K562 (cell line): Measurements from ENCODE around the gene SYT1. TPM values are rescaled to one million over a fixed set of nuclear protein-coding genes. Genes with fewer than 3 reads are reported as not detected.

Source experiments
- ATAC-seq: fragments of 200-7000 bp; cut with Tn5 transposase; 3 replicates; pipeline ENCODE4 v1.9.1; 2020; ENCODE audit warnings: moderate library complexity
- BruUV-seq: library from RNA; stranded (reverse); fragments of 400-500 nt; replicated peaks from 2 replicates; lab custom pipeline; 2021; lab: Mats Ljungman, UMichigan
- CTCF ChIA-PET: fragments of 300-600 bp; formaldehyde crosslinking; extraction: SDS; loops from one replicate; lab custom pipeline; 2021; ENCODE audit warnings: low intra/inter-chr PET ratio; lab: Yijun Ruan, JAX
- POLR2A ChIA-PET: fragments of 300-600, 350-650 bp; sonication (Branson Sonifier 250); formaldehyde crosslinking; extraction: SDS; loops from one replicate; lab custom pipeline; 2021; ENCODE audit warnings: antibody characterized with exemption, inconsistent platforms; lab: Yijun Ruan, JAX
- DNase-seq, 4 experiments: peaks; one replicate each; pipeline versions ENCODE4 v3.0.0 to v3.0.0-alpha.2; 2011 to 2018; ENCODE audit warnings: low spot score in 3 of 4, mixed read lengths in 3 of 4; ENCODE audit errors: extremely low read depth in 1 of 4
- FAIRE-seq: peaks from 2 replicates; lab custom pipeline; 2011; peaks lifted over from hg19 to GRCh38; lab: Jason Lieb, UNC
- H2AFZ ChIP-seq: 2 replicates; pipeline ENCODE4 v1.6.0; 2011; ENCODE audit warnings: low read depth, low read length, control low read depth, inconsistent platforms
- H3K27ac ChIP-seq: fragments of 200-600 bp; 3 replicates; pipeline ENCODE4 v1.8.0; 2011; ENCODE audit warnings: low read depth, mild to moderate bottlenecking, control low read depth, inconsistent platforms, low read length, moderate library complexity, mixed read lengths; ENCODE audit errors: extremely low read depth
- H3K27me3 ChIP-seq, 2 experiments: fragments of 300-600 bp in 1 of 2; 2 replicates in 1 of 2; 3 replicates in 1 of 2; pipeline versions ENCODE4 v1.6.0 to v1.8.0; 2011; ENCODE audit warnings: inconsistent platforms in 2 of 2, low read length in 2 of 2, mild to moderate bottlenecking in 1 of 2, mixed read lengths in 1 of 2, moderate library complexity in 1 of 2; ENCODE audit not compliant: control insufficient read depth in 2 of 2, insufficient read depth in 2 of 2
- H3K36me3 ChIP-seq: fragments of 300-600 bp; 3 replicates; pipeline ENCODE4 v1.8.0; 2011; ENCODE audit warnings: mild to moderate bottlenecking, low read length, inconsistent platforms; ENCODE audit not compliant: control insufficient read depth, insufficient read depth
- H3K4me1 ChIP-seq, 2 experiments: fragments of 200-600 bp in 1 of 2; replicated peaks in 1 of 2; 2 replicates in 1 of 2; 3 replicates in 1 of 2; pipeline versions ENCODE4 v1.5.1 to v1.8.0; 2011; ENCODE audit warnings: inconsistent platforms in 2 of 2, low read length in 2 of 2, mild to moderate bottlenecking in 1 of 2, mixed read lengths in 1 of 2, moderate library complexity in 1 of 2; ENCODE audit not compliant: control insufficient read depth in 2 of 2, insufficient read depth in 2 of 2
- H3K4me2 ChIP-seq: 2 replicates; pipeline ENCODE4 v1.6.1; 2011; ENCODE audit warnings: low read length, control low read depth, inconsistent platforms, mixed read lengths; ENCODE audit not compliant: insufficient read depth
- H3K4me3 ChIP-seq: fragments of 200-600 bp; sonication (generic), shearing (Covaris generic); 2 replicates; pipeline ENCODE4 v1.5.1; 2016; ENCODE audit warnings: control low read depth, inconsistent platforms
- H3K79me2 ChIP-seq: fragments of 200-600 bp; 3 replicates; pipeline ENCODE4 v1.8.0; 2011; ENCODE audit warnings: low read length, inconsistent platforms; ENCODE audit not compliant: control insufficient read depth, insufficient read depth
- H3K9ac ChIP-seq, 2 experiments: 2 replicates each; pipeline versions ENCODE4 v1.6.0 to v1.6.1; 2011; ENCODE audit warnings: low read depth in 2 of 2, low read length in 2 of 2, control low read depth in 1 of 2, inconsistent platforms in 1 of 2, mild to moderate bottlenecking in 1 of 2, mixed read lengths in 1 of 2; ENCODE audit not compliant: insufficient read depth in 1 of 2
- H3K9me1 ChIP-seq: one replicate; pipeline ENCODE4 v1.6.0; 2011; ENCODE audit warnings: inconsistent platforms, mild to moderate bottlenecking, low read length, moderate library complexity; ENCODE audit not compliant: control insufficient read depth, insufficient read depth
- H3K9me3 ChIP-seq: replicated peaks from 2 replicates; pipeline ENCODE4 v1.5.1; 2011; ENCODE audit warnings: low read depth, low read length, inconsistent platforms; ENCODE audit not compliant: control insufficient read depth, insufficient read depth
- H4K20me1 ChIP-seq: replicated peaks from 2 replicates; pipeline ENCODE4 v1.6.1; 2011; ENCODE audit warnings: low read length, inconsistent platforms, mixed read lengths; ENCODE audit not compliant: control insufficient read depth, insufficient read depth
- ARHGAP35 ChIP-seq: fragments of 450-650 bp; IDR thresholded peaks from 2 replicates; pipeline ENCODE4 v1.6.1; 2018; ENCODE audit not compliant: partially characterized antibody
- CAMTA2 ChIP-seq: fragments of 250-450 bp; sonication (Bioruptor Pico); conservative IDR thresholded peaks from 2 replicates; pipeline ENCODE4 v1.5.1; 2022
- CHD1 ChIP-seq: fragments of 200-600 bp; sonication (generic); IDR thresholded peaks from one replicate; pipeline ENCODE4 v1.6.1; 2012; ENCODE audit warnings: mild to moderate bottlenecking, moderate library complexity, low read length, inconsistent platforms
- DIDO1 ChIP-seq: fragments of 450-650 bp; IDR thresholded peaks from 2 replicates; pipeline ENCODE4 v1.6.1; 2016; ENCODE audit warnings: low read depth, missing biosample characterization, missing genetic modification characterization
- HCFC1 ChIP-seq: IDR thresholded peaks from 2 replicates; pipeline ENCODE4 v1.6.1; 2012; ENCODE audit warnings: low read depth, low read length, improper control_type of control experiment
- HDAC1 ChIP-seq, 2 experiments: fragments of 450-650 bp; IDR thresholded peaks; 2 replicates each; pipeline ENCODE4 v1.6.1; 2016 to 2017; ENCODE audit warnings: inconsistent platforms in 1 of 2, mild to moderate bottlenecking in 1 of 2, moderate library complexity in 1 of 2
- ILK ChIP-seq: fragments of 450-650 bp; IDR thresholded peaks from 2 replicates; pipeline ENCODE4 v1.6.1; 2016; ENCODE audit warnings: missing genetic modification characterization, low read depth, mild to moderate bottlenecking, missing compliant biosample characterization, moderate library complexity, borderline replicate concordance
- MECOM ChIP-seq: fragments of 250-450 bp; sonication (Bioruptor Pico); IDR thresholded peaks from 2 replicates; pipeline ENCODE4 v1.8.0; 2022; ENCODE audit warnings: inconsistent platforms
- RFX7 ChIP-seq: fragments of 250-450 bp; sonication (Bioruptor Pico); IDR thresholded peaks from 2 replicates; pipeline ENCODE4 v1.5.1; 2021; ENCODE audit warnings: mild to moderate bottlenecking
- SP1 ChIP-seq: sonication (generic); formaldehyde crosslinking; IDR thresholded peaks from 2 replicates; pipeline ENCODE4 v1.8.1; 2022; ENCODE audit warnings: mild to moderate bottlenecking, missing genetic modification reagents
- SPI1 ChIP-seq: IDR thresholded peaks from 2 replicates; pipeline ENCODE4 v1.6.1; 2011; ENCODE audit warnings: low read depth, low read length, control low read depth, borderline replicate concordance
- TAF9B ChIP-seq: fragments of 450-650 bp; IDR thresholded peaks from 2 replicates; pipeline ENCODE4 v1.6.1; 2018; ENCODE audit warnings: mild to moderate bottlenecking; ENCODE audit not compliant: partially characterized antibody
- TFAM ChIP-seq: fragments of 250-450 bp; sonication (Bioruptor Pico); conservative IDR thresholded peaks from 2 replicates; pipeline ENCODE4 v1.5.0; 2021; ENCODE audit warnings: mild to moderate bottlenecking, moderate library complexity
- TSHZ1 ChIP-seq: fragments of 250-450 bp; sonication (Bioruptor Pico); IDR thresholded peaks from 2 replicates; pipeline ENCODE4 v1.4.0; 2020; ENCODE audit warnings: mild to moderate bottlenecking, moderate library complexity
- ZBTB1 ChIP-seq: sonication (generic); formaldehyde crosslinking; IDR thresholded peaks from 2 replicates; pipeline ENCODE4 v1.8.1; 2023; ENCODE audit warnings: missing genetic modification reagents, low read depth, mild to moderate bottlenecking, borderline replicate concordance
- ZNF347 ChIP-seq: fragments of 450-650 bp; formaldehyde crosslinking; IDR thresholded peaks from 2 replicates; pipeline ENCODE4 v1.4.0; 2020; ENCODE audit warnings: low read depth, mild to moderate bottlenecking, moderate library complexity
- ZNF695 ChIP-seq: fragments of 450-650 bp; formaldehyde crosslinking; IDR thresholded peaks from 2 replicates; pipeline ENCODE4 v1.4.0; 2020; ENCODE audit warnings: mild to moderate bottlenecking, moderate library complexity
- WGBS: fragments of 100-300 bp; shearing (Covaris generic); methylation state at CpG from one replicate; pipeline ENCODE4 v1.1.6; 2016; ENCODE audit warnings: low coverage, mixed read lengths; ENCODE audit not compliant: insufficient coverage; ENCODE audit errors: missing lambda C conversion rate; 5-methylcytosine and 5-hydroxymethylcytosine counted together
- in situ Hi-C: fragments of 300-500 bp; cut with MboI; formaldehyde crosslinking; loops from 4 replicates; pipeline ENCODE4 v1.15.0; 2018; ENCODE audit warnings: inconsistent platforms, mixed read lengths
- intact Hi-C: fragments of 100-400 bp; cut with micrococcal nuclease; formaldehyde crosslinking; loops from 2 replicates; pipeline ENCODE4 v1.14.2; 2022
- polyA plus RNA-seq, 8 experiments: library from polyadenylated mRNA; depleted of rRNA in 4 of 8; stranded (reverse) in 5 of 8; unstranded in 3 of 8; fragments of >200 nt; fragmentation: Nextera tagmentation in 2 of 8; fragmentation: Illumina TruSeq in 1 of 8; extraction: Ambion mirVana in 2 of 8; extraction: Trizol in 1 of 8; gene quantifications; 2 replicates each; pipeline versions ENCODE4 v1.2.1 to v1.2.3, GENCODE V29; 2011 to 2014; ENCODE audit warnings: inconsistent platforms in 1 of 8, missing spikeins in 1 of 8
- total RNA-seq, 7 experiments: library from RNA; depleted of rRNA in 6 of 7; stranded (reverse); fragments of >200 nt in 6 of 7; fragmentation: Illumina TruSeq in 2 of 7; extraction: Trizol in 2 of 7; gene quantifications; 2 replicates each; pipeline versions ENCODE4 v1.2.1 to v1.2.3, GENCODE V29; 2011 to 2021; ENCODE audit warnings: low replicate concordance in 1 of 7

Gene SYT1
- total and polyA plus RNA-seq, 9 of the 15 experiments (the other 6 are each of a cell fraction or from before 2014, with no cell fraction given): 0.03 to 0.13 (median 0.07) TPM; not detected in 4

DNA sequence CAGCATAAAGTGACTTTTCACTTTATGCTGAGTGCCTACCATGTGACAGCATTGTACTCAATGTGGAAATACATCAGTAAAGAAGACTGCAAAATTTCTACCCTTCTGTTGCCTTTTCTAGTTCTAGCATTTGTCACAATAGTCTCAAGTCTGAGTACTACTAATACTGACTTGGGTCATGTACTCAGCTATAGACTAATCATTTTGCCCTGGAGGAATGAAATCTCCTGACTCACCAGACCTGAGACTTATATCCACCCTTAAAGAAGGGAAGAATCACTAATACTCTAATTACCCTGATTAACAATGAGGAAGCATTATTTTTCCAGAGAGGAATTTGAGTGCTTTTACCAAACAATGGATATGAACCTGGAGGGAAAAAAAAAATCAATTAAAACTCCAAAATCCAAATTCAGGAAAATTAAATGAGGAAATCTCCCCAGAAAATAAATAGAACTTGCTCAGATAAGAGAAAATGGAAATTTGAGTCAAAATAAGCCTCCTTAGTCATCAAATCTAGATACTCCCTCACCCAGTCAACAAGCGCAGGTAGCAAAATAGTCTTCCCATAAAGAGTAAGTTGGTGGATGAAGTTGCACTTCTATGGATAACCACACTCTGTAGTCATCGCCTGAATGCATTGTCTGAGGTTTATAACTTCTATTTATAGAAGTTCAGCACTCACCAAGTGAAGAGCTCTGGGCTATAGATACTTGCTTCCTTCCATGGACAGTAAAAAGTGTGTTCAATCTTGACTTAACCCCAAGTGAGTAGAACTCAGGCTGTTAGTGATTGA lies 386.6 kb downstream of the SYT1 start:
- Histone ChIP-seq H3K27me3 (no peaks in the 10 kb centered on the region), H3K36me3 (no peaks in the 10 kb centered on the region), H3K79me2 (no peaks in the 10 kb centered on the region), H3K4me3 (no peak overlapping the region), H3K27ac (no peak overlapping the region), H3K4me1 (no peaks in the 10 kb centered on the region), H4K20me1 (no peaks in the 10 kb centered on the region), H3K9ac (no peak overlapping the region), H3K9me3 (no peaks in the 10 kb centered on the region; the same call in 1 of the 2 replicates), H3K9me1 (no peaks in the 10 kb centered on the region), H3K4me2 (no peak overlapping the region), H2AFZ (no peak overlapping the region)
- POLR2A ChIA-PET: no interaction called here
- intact Hi-C loops (no loop called here), in situ Hi-C loops (no loop called here)
- no peak for ATAC-seq
- TF ChIP-seq TAF9B: no peak
- no peak for TF ChIP-seq CHD1
- no peak for TF ChIP-seq HDAC1 (IDR thresholded peaks at IDR 0.05)
- no peak for TF ChIP-seq RFX7 (CRISPR knock-in tag)
- TF ChIP-seq SPI1: no peak
- TF ChIP-seq ZNF695 (CRISPR knock-in tag): no peak
- no peak for TF ChIP-seq CAMTA2 (CRISPR knock-in tag)
- TF ChIP-seq ILK (tag): no peak
- no peak for TF ChIP-seq MECOM (CRISPR knock-in tag)
- no peak for TF ChIP-seq HCFC1
- no peak for TF ChIP-seq SP1
- no peak for TF ChIP-seq ZBTB1 (CRISPR knock-in tag)
- no peak for TF ChIP-seq DIDO1 (tag)
- TF ChIP-seq TSHZ1 (CRISPR knock-in tag): no peak
- no peak for TF ChIP-seq TFAM (CRISPR knock-in tag)
- no peak for TF ChIP-seq ARHGAP35
- no peak for TF ChIP-seq ZNF347 (CRISPR knock-in tag)
- 5% methylated on average over 2 of the region's 2 CpGs for WGBS
- no peak for FAIRE-seq
- BruUV-seq: no TSS peak
- no peak for DNase-seq
- CTCF ChIA-PET: no interaction called here
